ENCODE measurements around the gene PKP2.
"Not testable (repeated sequence)": the region's sequence is repeated elsewhere in the genome, so short reads cannot be mapped to it uniquely, and the experiment has no call there.

The PKP2 gene

DNA sequence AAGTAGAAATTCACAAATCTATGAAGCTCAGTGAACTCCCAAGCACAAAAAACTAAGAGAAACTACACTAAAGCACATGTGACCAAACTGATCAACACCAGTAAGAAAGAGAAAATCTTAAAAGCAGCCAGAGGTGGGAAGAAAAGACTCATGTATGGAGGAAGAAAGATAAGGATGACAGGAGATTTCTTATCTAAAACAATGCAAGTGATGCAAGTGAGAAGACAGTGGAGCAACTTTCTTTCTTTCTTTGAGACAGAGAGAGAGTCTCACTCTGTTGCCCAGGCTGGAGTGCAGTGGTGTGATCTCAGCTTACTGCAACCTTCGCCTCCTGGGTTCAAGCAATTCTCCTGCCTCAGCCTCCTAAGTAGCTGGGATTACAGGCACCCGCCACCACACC, 34.9 kb downstream of the PKP2 start:
- not testable (repeated sequence) for DNase-seq

DNA sequence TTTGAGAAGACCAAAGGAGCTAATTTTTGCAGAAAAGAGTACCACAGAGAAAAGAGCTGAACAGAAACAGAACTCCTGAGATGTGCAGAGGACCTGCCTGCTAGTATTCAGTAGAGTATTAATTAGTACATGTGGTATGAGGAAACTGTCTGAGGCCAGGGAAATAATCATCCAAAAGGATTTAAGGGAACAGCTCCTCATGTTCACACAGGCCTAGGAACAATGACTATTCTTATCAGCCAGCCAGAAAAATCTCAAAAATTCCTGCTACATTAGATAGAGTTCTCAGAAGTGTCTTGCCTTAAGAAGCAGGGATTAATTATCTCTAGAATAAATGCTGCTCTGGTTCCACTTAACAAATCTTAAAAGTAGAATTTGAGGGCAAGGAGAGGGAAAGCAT, 36.4 kb downstream of the PKP2 start:
- DNase-seq = no peak

DNA sequence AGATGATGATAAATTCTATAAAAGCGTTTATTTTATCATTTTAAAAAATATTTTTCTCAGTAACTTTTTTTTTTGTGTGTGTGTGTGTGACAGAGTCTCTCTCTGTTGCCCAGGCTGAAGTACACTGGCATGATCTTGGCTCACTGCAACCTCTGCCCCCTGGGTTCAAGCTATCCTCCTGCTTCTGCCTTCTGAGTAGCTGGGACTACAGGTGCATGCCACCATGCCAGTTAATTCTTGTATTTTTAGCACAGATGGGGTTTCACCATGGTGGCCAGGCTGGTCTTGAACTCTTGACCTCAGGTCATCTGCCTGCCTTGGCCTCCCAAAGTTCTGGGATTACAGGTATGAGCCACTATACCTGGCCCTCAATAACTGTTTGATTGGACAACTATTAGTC, 37.2 kb downstream of the PKP2 start:
- no peak for DNase-seq

DNA sequence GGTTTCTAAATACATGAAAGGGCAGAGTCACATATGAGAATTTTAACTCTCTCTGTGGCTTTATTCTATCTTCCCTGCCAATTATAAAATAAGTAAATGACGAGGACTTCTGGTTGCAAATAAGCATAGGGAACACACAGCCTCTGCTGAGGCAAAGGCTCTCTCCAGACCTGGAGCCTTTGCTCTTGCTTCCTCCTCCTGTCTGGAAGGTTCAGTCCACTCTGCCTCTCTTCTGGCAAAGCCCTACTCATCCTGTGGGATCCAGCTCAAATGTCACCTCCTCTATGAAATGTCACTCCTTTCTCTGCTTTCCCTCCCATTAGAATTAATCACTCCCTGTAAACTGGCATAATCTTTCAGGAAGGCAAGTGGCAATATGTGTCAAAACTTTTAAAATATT, 41.9 kb downstream of the PKP2 start:
- no peak for DNase-seq

DNA sequence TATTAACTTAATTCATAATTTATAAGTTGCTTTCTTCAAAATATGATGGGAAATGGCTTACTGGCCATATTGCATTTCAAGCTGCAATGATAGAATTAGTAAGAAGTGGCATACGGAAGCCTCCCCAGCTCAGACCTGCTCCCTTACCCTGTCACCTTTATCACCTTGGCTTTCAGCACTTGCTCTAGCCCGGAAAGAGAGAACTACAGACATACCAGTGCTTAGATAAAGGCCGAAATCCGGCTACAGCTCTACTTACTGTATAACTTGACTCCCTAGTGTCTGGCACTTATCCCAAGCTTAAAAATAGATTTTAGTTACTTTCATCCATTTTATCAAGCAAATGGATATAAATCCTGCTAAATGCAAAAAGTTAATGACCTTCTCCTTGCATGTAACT, 42.5 kb downstream of the PKP2 start:
- DNase-seq = no peak

DNA sequence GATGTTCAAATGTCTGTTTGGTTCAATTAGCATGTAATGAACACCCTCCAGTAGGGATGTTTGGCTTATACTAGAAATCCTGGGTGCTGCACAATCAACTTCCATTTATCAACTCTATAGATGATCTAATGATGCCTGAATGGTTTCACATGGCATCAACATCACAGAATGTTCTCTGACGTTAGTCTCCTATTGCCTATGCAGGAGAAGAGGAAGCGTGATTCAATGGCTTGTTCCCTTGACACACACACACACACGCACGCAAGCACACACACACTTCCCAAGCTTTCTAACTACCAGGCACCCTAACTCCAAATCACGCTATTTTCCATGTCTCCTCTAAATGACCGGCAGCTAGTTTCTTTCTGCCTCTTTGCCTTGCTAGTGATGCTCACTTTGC, 49.3 kb downstream of the PKP2 start:
- DNase-seq = no peak

DNA sequence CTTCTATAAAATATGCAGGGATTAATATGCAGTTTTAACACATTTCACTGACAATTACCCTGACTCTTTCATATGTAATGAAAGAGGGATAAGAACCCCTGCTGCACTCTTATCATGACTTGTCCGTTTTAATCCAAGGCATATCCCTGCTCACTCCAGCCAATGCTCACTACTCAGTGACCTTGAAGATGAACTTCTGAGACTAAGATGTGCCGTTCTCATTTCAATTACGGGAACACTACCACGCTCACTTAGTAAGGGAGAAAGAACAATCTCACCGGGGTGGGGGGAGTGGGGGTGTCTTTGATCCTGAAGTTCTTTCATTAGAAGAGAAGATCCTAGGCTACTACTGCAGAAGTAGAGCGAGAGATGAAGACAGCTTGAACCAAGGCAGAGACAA, 50.5 kb downstream of the PKP2 start:
- no peak for DNase-seq

DNA sequence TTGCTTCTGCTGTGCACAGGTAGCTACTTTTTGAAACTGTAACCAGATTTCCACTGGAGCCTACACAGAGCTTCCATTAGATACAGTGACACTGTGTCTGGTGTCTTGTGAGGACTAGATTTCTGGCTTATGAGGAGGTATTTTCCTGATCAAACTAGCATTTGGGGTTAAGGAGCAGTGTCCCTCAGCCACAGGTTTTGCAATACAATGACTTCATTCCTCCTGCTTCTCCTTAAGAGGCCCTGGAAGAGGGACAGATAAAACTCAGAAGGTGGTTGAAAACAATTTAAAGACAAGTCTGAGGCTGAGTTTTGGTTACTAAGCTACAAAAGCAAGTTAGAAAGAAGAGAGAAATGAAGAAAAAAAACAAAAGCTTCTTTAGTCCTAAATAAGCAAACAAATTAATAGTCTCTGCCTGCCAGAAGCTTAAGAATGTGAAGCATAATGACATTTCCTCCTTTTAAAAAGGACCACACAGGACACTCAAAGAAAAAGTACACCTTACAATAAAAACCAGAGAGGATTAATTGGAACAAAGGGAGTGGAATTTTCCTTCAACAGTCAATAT, 53.0 kb downstream of the PKP2 start:
- no peak for DNase-seq

DNA sequence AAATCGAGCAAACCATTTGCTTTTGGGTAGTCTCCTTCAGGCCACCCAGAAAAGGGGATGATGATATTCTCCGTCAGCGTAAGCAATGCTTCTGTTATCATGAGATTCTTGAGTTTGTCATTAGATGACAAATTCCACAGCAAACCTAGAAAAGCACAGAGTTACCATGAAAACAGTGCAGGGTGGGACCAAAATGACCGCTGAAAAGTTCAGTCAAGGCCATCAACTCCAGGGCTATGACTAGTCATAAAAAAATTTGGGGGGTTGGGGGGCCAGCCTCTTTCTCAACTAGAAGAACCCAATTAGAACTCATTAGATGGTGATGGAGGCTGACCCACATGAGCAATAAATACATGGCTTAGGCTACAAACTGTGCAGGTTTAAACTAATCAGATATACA, 55.5 kb downstream of the PKP2 start:
- DNase-seq = no peak

DNA sequence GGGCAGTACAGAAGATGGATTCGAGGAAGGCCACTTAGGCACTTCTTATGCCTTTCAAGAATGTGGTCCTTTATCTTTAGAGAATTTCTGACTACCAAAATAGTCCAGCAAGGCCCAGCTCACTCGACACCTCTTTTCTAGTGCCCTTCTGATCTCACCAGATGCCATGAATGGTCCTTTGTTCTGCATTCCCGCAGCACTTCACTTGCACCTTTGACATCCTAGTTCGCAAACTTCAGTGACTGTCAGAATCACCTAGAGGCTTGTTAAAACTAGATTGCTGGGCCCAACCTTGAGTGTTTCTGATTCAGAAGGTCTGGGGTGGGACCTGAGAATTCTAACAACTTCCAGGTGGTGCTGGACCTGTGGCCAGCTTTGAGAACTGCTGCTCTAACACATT, 56.7 kb downstream of the PKP2 start:
- DNase-seq = no peak

DNA sequence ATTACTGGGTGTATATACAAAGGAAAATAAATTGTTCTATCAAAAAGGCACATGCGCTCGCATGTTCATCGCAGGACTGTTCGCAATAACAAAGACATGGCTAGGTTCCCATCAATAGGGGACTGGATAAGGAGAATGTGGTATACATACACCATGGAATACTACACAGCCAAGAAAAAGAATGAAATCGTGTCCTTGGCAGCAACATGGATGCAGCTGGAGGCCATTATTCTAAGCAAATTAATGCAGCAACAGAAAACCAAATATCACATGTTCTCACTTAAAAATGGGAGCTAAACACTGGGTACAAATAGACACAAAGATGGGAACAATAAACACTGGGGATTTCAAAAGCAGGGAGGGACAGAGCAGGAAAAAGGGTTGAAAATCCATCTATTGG, 58.6 kb downstream of the PKP2 start:
- no peak for DNase-seq

DNA sequence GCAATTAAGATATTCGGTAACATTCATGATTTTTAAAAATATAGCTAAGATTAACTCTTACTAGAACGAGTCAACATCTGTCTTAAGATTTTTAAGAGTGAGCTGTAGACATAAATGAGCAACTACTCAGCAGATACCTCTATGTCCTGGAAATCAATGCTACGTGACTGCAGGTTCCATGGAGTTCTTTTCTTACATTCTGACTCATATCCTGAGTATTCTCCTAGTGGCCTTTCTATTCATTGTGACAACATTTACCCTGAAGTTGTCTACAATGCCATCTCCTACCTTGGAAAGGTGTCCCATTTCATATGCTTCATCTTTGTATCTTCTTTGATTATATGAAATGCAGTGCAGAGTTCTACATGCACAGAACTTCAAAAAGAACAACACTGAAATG, 59.9 kb downstream of the PKP2 start:
- no peak for DNase-seq

DNA sequence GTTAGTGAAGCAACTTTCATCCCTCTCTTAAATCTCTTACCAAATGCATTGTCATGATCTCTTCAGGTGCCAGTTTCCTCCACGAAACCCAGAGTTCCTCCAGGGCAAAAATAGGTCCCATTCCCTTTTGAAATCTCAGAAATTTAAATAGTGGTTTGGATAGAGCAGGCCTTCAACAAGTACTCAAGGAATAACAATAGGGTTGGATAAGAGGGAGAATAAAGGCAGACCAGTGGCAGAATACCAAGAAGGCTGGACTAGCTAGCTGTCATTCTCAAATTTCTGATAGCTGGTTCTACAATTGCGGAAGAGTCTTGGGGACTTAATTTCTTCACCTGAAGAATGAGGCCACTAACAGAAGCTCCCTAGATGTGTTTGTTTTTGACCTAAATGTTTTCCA, 62.5 kb downstream of the PKP2 start:
- no peak for DNase-seq

DNA sequence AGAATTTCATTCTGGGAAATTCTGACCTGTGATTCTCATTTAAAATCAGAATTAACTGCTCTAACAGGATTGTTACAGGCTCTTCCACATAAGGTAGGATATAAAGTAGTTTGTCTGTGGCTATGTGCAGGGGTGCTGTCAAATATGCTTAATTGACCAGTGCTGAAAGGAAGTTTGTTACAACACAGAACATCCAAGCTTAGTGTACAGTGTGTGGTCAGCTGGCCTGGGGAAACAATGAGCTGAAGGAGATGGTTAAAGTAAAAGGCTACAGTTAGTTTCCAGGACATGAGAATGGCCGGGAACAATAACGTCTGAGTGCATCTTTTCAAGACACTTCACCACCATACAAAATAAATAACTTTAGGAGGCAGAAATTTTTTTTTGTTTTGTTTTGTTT, 68.0 kb downstream of the PKP2 start:
- DNase-seq = no peak

DNA sequence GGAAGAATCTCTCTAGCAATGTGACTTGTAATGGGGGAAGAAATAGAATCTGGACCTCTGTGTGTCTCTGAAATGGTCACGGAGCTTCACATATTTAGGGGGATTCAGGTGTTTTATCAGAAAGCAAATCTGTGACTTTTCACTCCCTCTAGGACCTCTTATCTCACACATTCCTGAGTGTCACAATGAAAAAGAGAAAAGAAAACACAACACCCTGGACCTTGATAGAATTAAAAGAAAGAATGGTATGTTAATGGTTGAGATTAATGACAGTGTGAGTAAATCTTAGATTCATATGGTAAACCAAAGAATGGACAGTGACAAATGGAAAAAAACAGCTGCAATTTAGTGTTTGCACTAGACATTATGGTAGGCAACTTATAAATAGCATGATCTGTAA, 68.5 kb downstream of the PKP2 start:
- DNase-seq = no peak

DNA sequence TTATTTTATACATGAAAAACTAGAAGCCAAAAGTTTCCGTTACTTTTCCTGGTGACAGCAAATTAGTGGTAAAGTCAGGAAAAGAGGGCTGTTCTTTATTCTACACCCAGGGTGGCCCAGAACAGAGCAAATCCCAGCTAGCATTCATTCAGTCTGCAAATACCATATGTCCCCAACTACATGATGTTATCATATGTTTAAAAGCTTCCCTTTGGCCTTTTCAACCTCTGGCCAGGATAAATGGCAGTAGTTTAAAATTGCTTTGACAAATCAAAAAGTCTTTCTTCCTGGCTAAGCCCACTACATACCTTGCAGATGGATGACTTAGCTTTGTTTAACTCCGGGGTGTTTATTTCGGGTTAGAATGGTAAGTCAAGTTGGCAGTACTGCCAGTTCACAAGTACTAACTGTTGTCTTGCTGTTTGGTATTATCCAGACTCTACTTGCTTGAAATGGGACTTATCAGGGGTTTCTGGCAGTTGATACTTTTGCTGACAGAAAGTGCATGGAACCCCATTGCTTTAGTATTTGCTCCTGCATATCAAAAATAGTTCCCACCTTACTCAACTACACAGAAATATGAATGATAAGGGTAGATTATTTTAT, 69.7 kb downstream of the PKP2 start:
- DNase-seq = no peak

DNA sequence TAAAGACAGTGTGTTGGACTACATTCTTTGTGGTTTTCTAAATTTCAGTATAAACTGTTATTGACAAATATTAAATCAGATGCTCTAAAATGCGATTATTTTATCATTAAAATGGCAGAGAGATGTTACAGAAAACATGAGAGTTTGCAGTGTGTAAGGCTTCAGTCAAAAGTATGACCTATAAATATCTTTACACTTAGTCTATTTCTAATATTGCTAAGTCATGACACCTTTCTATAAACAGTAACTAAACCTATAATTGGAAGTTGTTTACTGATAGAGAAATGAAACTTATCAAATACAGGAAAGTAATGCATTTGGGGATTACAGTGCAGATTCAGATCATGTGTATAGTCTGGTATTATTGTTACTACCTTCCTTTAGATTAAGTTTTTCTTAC, 72.0 kb downstream of the PKP2 start:
- DNase-seq = no peak

DNA sequence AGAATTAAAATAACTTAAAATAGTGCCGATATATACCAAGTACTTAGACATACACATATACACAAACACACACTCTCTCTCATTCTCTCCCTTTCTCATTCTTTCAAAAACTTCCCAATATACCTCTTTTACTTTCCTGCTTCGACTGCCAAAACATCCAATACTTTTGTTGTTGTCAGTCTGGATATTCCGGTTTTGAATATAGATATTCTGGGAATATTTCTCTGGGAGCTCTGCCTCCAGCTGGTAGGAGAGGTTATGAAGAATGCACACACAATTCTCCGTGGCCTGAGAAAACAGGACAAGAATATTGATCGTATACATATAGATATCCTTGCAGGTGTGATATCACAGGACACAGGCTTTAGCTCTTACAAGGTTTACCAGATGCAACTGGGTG, 74.2 kb downstream of the PKP2 start:
- no peak for DNase-seq

DNA sequence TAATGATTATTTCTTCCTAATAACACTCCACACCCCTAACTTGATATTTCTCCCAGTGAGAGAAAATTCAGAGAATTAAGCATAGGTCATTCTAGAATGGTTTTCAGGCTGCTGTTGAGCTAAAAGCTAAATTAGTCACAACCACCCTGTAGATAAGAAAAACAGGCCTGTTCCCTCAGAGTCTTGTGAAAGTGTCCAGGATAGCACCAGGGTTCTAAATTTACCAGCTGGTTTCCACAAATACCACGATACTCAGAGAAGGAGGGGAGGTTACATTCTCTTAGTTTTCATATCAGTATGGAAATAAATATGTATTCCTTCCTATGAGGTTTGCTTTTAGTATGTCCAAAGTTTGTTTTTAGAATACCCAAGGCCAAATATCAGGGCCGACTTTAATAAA, 74.9 kb downstream of the PKP2 start:
- no peak for DNase-seq

DNA sequence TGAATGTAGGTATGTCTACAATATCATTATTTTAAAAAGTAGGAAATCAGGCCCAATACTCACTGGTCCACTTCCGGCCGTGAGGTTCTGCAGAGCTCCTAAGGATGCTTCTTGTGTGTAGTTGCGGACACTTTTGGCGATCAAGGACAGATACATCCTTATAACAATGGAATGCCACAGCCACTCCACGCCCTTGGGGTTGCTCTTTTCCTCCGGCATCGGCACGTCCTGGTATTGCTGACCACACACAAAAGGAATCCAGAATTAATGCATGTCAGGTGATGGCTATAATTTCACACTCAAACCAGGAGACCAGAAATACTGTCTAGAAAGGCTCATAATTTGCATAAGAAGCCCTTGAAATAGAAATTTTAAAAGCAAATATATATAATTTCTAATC, 75.3 kb downstream of the PKP2 start:
- no peak for DNase-seq

DNA sequence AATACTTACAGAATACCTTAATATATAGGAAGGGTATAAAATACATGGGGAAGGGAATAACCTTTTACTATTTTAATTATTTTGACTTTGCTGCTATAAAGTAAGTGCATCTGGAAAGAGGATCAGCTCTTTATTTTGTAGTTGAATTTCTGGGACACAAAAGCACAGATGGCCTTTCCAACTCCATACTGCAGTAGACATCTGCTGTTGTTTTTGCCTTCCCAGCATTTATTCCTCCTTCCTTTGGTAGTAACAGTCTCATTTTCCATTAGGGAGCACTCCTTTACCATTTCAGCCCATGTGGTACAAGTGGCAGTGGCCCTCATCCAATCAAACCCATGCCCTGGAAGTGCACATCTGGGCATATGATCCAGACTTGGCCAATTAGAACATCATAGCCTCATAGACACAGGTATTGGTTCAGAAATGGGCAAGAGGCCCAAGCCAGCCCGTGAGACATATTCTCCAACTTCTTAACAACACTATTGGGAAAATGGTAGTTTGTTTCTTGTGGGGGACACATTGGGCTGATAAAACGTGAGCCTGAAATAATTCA, 76.1 kb downstream of the PKP2 start:
- no peak for DNase-seq

DNA sequence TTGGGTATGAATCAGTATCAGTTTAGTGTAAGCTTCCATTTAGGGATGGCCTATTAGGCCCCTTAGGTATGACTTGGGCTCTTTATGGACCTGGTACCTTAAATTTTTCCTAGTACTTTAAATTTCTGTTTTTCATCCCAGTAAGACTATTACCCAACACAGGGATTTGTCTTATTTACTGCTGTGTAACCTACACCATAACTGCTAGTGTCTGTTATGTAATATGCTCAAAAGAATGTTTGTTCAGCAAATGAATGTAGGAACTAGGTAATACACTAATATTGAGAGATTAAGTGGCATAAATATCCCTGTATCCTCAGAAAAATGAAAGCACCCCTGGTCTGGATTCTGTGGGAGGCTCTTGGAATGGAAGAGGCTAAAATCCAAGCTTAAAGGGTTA, 77.2 kb downstream of the PKP2 start:
- no peak for DNase-seq

DNA sequence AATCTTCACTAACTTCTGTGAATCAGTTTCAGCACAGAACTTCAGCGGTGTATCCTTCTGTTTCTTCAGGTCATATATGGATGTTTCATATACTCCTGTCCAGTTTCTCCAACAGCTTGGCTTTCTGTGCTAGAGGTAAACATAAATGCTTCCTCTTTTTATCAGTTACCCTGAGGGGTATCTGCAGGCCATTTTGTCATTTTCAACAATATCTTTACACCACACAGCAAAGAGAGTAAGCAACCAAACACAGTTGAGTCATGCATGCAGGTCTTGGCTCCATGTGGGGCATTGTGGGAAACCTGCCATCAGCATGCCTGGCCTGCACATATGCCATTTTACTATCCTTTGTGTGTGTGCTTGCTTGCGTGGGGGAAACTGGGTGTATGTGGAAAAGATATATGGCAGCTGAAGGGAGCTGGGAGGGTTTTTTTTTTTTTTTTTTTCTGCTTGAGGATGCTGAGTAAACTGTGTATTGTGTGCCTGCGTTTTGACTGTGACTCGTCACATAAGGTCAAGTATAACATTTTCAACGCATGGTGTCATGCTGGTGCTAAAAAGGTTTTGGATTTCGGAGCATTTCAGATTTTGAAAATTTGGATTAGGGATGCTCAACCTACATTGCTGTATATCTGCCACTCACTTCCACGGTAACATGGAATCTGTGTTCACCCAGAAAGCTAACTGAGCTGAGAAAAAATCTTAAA, 84.7 kb downstream of the PKP2 start:
- no peak for DNase-seq

DNA sequence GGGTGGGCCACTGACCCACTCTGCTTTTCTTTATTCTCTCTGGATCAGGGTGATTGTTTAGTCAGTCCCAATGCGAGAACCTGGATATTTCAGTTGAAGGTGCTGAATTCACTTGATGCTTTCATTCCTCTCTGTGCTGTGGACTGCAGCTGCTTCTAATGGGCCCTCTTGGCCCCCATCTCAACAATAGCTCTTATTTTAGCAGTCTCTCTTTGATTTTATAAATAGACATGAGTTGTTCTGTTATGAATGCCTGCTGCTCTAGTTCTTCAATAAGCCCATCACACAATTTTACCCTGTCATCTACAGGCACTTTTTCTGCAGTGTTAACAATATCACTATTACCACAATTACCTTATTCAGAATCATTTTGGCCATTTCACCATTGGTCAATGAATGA, 86.7 kb downstream of the PKP2 start:
- DNase-seq = no peak

DNA sequence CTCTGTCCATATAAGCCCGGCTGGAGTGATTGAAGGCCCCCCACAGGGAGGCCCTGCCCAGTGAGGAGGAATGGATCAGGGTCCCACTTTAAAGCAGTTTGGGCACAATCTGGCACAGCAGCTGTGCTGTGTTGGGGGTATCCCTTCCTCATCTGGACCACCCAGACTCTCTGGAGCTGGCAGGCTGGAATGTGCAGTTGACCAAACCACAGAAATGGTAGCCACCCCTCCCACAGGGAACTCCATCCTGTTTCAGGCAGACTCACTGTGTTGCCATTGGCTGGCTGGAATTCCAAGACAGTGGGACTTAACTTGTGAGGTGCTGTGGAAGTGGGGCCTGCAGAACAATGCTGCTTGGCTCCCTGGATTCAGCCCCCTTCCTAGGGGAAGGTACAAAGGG, 87.4 kb downstream of the PKP2 start:
- no peak for DNase-seq

Data from activated naive CD4-positive, alpha-beta T cell treated with Interleukin-2 at 50 U/mL for 16 hours (primary cell).